Body of pancreas (tissue), 4 donors: ENCODE measurements around the gene CD34. TPM values are rescaled to one million over a fixed set of nuclear protein-coding genes. Genes with fewer than 3 reads are reported as not detected.
A peak's percentile ranks its signal among the peaks of the same experiment; 100 is the strongest.

Source experiments
- ATAC-seq: fragments of 150-250 bp; one replicate; pipeline ENCODE4 v1.9.1; 2016
- DNase-seq, 4 donors: peaks; one replicate each; pipeline ENCODE4 v3.0.0-alpha.2; 2019
- H3K27ac ChIP-seq, 4 donors: fragments of 200-600 bp; sonication (generic); 1 replicate in 3 of 4; 2 replicates in 1 of 4; pipeline versions ENCODE4 v1.5.1 to v1.6.1; 2016 to 2019; ENCODE audit warnings: mild to moderate bottlenecking in 1 of 4, mixed read lengths in 1 of 4, moderate library complexity in 1 of 4
- H3K27me3 ChIP-seq, 2 donors: fragments of 200-600 bp; sonication (generic); one replicate each; pipeline ENCODE4 v1.6.0; 2016; ENCODE audit warnings: mild to moderate bottlenecking in 1 of 2
- H3K36me3 ChIP-seq, 2 donors: fragments of 200-600 bp; sonication (generic); replicated peaks in 1 of 2; 2 replicates each; pipeline ENCODE4 v1.5.1; 2016; ENCODE audit warnings: low read depth in 2 of 2; ENCODE audit not compliant: insufficient read depth in 1 of 2
- H3K4me1 ChIP-seq: fragments of 200-600 bp; sonication (generic); one replicate; pipeline ENCODE4 v1.6.0; 2016
- H3K4me3 ChIP-seq, 2 donors: fragments of 200-600 bp; sonication (generic); 1 replicate in 1 of 2; 2 replicates in 1 of 2; pipeline ENCODE4 v1.5.1; 2016 to 2019
- H3K9me3 ChIP-seq, 3 donors: fragments of 200-600 bp; sonication (generic); 1 replicate in 2 of 3; 2 replicates in 1 of 3; pipeline ENCODE4 v1.5.1; 2016
- POLR2A ChIP-seq, 3 donors: fragments of 450-650 bp; IDR thresholded peaks; one replicate each; pipeline ENCODE4 v1.6.1; 2016; ENCODE audit warnings: antibody characterized with exemption in 3 of 3, mild to moderate bottlenecking in 2 of 3
- whole genome bisulfite sequencing, 2 donors: methylation state at CpG; one replicate each; pipeline ENCODE4 v1.1.5; 2017; 5-methylcytosine and 5-hydroxymethylcytosine counted together
- intact Hi-C: fragments of 100-400 bp; cut with DNase I; formaldehyde crosslinking; loops from one replicate; pipeline ENCODE4 v1.15.1; 2023
- total RNA-seq, 2 donors: library from RNA; depleted of rRNA; stranded (reverse); fragments of >200 nt; gene quantifications; one replicate each; pipeline ENCODE4 v1.1.0, GENCODE V29; 2016
- TF ChIP-seq, protein P1 (sequence below), 7 experiments: fragments of 450-650 bp in 4 of 7; fragments of 200-600 bp in 3 of 7; sonication (generic) in 3 of 7; IDR thresholded peaks; one replicate each; pipeline ENCODE4 v1.5.1; 2016 to 2019; ENCODE audit warnings: antibody characterized with exemption in 7 of 7

The CD34 gene
- total RNA-seq, 2 donors from 2014 or later = 11.5 to 14.8 TPM

DNA sequence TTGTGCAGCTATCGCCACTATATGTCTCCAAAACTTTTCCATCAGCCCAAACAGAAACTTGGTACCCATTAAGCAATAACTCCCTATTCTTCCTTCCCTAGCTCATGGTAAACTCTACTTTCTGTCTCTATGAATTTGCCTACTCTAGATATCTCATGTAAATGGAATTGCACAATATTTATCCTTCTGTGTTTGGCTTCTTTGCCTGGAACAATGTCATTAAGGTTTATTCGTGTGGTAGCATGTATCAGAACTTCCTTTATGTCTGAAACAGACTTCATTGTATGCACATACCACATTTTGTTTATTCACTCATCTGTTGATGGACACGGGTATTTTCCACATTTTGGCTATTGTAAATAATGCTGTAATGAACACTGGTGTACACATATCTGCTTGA lies 40.7 kb upstream of the CD34 start:
- intact Hi-C loops = no loop called here
- H3K4me1 ChIP-seq = no peaks in the 10 kb centered on the region
- H3K36me3 ChIP-seq = no peaks in the 10 kb centered on the region
- TF ChIP-seq, protein P1, sequence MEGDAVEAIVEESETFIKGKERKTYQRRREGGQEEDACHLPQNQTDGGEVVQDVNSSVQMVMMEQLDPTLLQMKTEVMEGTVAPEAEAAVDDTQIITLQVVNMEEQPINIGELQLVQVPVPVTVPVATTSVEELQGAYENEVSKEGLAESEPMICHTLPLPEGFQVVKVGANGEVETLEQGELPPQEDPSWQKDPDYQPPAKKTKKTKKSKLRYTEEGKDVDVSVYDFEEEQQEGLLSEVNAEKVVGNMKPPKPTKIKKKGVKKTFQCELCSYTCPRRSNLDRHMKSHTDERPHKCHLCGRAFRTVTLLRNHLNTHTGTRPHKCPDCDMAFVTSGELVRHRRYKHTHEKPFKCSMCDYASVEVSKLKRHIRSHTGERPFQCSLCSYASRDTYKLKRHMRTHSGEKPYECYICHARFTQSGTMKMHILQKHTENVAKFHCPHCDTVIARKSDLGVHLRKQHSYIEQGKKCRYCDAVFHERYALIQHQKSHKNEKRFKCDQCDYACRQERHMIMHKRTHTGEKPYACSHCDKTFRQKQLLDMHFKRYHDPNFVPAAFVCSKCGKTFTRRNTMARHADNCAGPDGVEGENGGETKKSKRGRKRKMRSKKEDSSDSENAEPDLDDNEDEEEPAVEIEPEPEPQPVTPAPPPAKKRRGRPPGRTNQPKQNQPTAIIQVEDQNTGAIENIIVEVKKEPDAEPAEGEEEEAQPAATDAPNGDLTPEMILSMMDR (IDR thresholded peaks at IDR 0.05) = no peak
- no peak for TF ChIP-seq POLR2A (IDR thresholded peaks at IDR 0.05)
- ATAC-seq = peak; percentile 42
- no peak overlapping the region for H3K27ac ChIP-seq
- no peak overlapping the region for H3K4me3 ChIP-seq
- H3K27me3 ChIP-seq = no peaks in the 10 kb centered on the region
- no peak for DNase-seq
- 49 to 53% methylated on average over 3 of the region's 3 CpGs for WGBS, 2 donors
- no peaks in the 10 kb centered on the region for H3K9me3 ChIP-seq

DNA sequence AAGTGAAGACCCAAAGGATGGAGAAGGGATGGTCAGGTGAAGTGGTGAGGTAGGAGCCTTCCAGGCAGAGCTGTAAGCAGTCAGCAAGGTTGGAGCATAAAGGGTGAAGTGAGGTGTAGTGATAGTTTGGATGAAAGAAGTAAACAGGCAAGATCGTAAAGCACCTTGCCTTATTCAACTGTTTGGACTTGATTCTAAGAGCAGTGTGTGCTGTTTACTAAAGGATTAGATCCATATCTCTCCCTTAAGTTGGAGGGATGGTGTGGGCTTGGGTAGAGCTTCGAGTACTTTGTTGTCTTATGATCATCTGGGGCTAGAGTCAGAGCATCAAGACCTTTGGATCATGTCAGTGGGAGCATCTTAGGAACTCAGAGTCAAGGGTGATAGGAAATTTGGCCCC lies 39.8 kb upstream of the CD34 start:
- 33 to 35% methylated on average over 2 of the region's 2 CpGs for WGBS, 2 donors
- TF ChIP-seq, protein P1 (IDR thresholded peaks at IDR 0.05) = no peak
- TF ChIP-seq POLR2A (IDR thresholded peaks at IDR 0.05) = no peak

DNA sequence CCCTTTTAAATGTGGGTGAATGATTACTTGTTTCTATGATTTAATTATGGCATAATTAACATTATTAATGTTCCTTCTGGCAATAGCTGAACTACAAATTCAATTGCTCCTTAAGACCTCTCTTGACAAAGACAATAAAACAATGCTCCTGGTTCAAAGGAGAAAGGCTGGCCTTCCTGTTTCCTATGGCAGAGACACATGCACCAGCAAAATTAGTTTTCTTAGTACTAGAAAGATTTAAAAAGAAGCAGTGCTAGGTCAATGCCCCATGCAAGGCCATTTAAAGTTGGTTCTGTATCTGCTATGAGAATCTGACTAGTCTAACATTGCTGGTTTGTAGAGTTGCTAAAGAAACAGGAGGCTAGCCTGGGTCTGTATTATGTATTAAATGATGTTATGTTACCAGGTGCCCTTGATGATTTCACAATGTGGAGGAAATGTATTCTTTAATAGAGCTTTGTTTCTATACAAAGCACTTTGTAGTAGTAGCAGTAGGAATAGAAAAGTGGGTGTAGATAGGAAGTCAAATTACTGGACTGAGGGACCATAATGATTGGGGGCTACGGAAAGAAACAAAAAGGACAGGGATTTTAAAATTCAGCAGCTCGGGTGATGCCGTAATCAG lies 38.8 kb upstream of the CD34 start:
- no peaks in the 10 kb centered on the region for H3K4me1 ChIP-seq
- DNase-seq = no peak
- intact Hi-C loops = no loop called here
- H3K27ac ChIP-seq = no peak overlapping the region
- WGBS, 2 donors = 73 to 75% methylated on average over 3 of the region's 3 CpGs
- H3K9me3 ChIP-seq = no peaks in the 10 kb centered on the region
- H3K36me3 ChIP-seq = no peaks in the 10 kb centered on the region
- no peak for ATAC-seq
- no peak overlapping the region for H3K4me3 ChIP-seq
- no peaks in the 10 kb centered on the region for H3K27me3 ChIP-seq
- no peak for TF ChIP-seq POLR2A (IDR thresholded peaks at IDR 0.05)
- TF ChIP-seq, protein P1 (IDR thresholded peaks at IDR 0.05) = no peak

More for the DNA sequence above, 39.8 kb upstream of the CD34 start:
- no peaks in the 10 kb centered on the region for H3K27me3 ChIP-seq
- H3K4me3 ChIP-seq = no peak overlapping the region
- H3K9me3 ChIP-seq = no peaks in the 10 kb centered on the region
- no peak for DNase-seq
- intact Hi-C loops = no loop called here
- H3K4me1 ChIP-seq = no peaks in the 10 kb centered on the region
- no peaks in the 10 kb centered on the region for H3K36me3 ChIP-seq
- no peak for ATAC-seq
- no peak overlapping the region for H3K27ac ChIP-seq

DNA sequence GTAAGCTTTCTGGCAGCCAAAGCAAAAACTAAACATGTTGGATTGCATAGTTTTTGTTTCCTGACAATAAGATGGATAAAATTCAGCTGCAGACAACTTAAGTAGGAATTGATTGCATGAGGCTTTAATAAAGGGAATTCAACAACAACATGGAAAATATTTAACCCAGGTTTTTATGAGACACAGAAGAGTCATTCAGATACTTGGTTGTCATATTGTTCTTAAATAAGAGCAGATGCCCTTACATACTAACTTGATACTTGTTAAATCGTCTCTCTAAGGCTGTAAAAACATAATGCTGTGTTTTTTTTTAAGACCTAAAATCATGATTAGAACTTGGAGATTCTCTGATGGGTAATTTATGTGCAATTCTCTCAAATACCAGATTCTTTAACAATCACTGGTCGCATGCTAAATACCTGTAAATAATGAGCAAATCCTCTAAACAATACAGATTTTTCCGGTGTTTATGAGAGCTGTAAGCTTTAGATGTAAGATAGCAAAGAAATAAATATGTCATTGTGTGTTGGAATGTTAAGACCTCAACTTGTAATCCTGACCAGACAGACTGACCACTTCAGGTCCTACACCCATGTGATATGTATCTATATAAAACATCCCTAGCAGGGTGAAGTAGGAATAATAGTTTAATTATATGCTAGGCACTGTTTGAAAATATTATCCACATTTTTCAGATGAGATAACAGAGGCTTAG lies 37.8 kb upstream of the CD34 start:
- TF ChIP-seq, protein P1 (IDR thresholded peaks at IDR 0.05) = no peak
- no peak for TF ChIP-seq POLR2A (IDR thresholded peaks at IDR 0.05)
- DNase-seq (no peak), ATAC-seq (no peak)
- intact Hi-C loops = no loop called here
- Histone ChIP-seq H3K27me3 (no peaks in the 10 kb centered on the region), H3K4me1 (no peaks in the 10 kb centered on the region), H3K4me3 (no peak overlapping the region), H3K27ac (no peak overlapping the region), H3K36me3 (no peaks in the 10 kb centered on the region), H3K9me3 (no peaks in the 10 kb centered on the region)
- WGBS, 2 donors = 53% methylated on average over 3 of the region's 3 CpGs

DNA sequence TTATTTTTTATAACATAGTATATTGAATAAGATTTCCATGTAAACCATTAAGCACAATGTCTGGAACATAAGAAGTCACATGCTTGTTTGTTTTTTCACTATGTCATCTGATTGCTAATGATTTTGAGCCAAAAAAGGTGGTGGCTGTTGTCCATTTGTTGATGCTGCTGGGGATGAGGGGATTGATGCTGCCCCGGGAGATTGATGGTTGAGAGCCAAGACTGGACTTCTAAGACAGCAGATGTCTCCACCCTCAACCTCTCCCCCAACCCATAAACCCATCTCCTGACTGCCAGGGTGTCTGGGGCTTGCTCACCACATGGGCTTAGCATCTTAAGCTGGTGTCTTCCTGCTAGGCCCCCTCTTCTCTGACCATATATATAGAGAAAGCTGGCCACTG lies 35.8 kb upstream of the CD34 start:
- Histone ChIP-seq H3K27ac (no peak overlapping the region), H3K27me3 (no peaks in the 10 kb centered on the region), H3K9me3 (no peaks in the 10 kb centered on the region), H3K4me1 (no peaks in the 10 kb centered on the region), H3K36me3 (no peaks in the 10 kb centered on the region), H3K4me3 (no peak overlapping the region)
- 85 to 100% methylated on average over 1 of the region's 1 CpG for WGBS, 2 donors
- intact Hi-C loops = no loop called here
- ATAC-seq = no peak
- TF ChIP-seq POLR2A (IDR thresholded peaks at IDR 0.05) = no peak
- TF ChIP-seq, protein P1 (IDR thresholded peaks at IDR 0.05) = no peak
- no peak for DNase-seq
